NOMO-1 (cell line): ENCODE measurements around the gene PARD3B.
"Not testable (repeated sequence)": the region's sequence is repeated elsewhere in the genome, so short reads cannot be mapped to it uniquely, and the experiment has no call there.

Source experiments
- DNase-seq, 2 experiments: peaks; one replicate each; lab custom pipeline; 2025; ENCODE audit not compliant: unreplicated experiment in 2 of 2; lab: John Stamatoyannopoulos, UW

PARD3B gene

DNA sequence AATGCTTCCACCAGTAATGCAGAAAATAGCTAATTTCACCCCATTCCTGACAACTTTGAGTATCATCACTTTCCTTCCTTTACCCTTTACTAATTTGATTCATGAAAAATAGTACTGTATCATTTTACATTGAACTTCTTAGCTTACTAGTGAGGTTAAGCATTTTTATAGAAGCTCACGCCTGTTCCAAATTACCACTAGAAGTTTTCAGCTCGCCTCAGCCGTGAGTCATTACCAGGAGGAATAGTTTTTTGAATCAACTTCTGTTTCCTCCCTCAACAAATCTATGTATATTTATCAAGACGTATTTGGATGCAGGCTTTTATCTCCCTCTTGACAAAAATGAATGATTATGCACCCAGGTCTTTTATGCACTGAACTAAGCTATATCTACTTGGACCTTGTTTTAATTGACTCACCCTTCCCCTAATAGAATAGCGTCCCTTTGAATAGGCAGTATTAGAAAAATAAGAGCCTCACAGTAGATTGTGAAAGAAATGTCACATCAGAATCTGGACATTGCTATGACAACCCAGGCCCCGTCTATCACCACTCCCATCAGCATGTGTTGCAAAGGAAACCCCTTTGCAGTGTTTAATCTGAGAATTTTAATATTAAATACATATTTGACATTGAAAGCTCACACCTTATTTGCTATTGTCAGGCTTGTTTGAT lies 929.6 kb downstream of the PARD3B start:
- DNase-seq: no peak

DNA sequence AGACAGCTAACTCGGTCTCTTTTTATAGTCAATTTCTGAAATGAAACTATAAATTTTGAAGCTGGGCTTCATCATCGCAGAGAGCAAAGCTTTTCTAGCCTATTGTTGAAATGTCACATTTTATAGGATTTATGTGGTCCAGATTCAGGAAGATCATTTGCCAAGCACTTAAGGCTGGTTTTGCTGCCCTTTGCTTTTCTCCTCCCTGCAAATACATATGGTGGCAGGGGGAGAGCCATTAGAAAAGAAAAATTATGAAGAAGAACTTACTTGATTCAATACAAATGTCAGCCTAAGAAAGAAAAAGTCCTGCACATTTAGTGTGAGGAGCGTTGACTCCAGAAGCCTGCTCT lies 930.1 kb downstream of the PARD3B start:
- no peak for DNase-seq

DNA sequence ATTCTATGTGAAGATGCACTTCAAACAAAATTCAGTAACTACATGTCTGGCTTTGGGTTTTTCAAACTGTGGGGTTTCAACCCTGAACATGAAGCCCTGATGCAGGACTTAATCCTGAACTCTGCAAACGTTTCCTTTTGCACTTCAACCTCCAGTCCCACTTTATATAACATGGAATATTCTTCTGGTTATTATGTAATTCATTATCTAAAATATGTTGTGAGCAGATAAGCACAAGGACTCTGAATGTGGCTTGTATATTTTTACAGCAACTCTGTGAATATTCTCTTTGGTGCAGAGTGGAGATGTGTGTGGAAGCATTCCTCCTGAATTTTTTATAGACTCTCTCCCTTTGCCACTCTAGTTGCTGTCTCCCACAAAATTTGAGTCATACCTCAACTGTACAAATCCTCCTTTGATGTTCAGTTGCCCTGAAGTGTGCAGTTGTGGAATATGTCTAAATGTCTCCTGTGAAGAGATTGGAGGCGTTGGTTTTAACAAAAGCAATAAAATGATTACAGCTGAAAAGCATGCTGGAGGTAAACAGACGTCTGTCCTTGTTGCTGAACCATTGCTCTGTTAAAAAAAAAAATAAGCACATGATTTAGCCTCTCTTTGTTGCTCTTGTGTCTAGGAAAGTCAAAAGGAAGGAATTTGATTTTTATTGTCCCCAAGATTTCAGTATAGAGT lies 931.9 kb downstream of the PARD3B start:
- no peak for DNase-seq

DNA sequence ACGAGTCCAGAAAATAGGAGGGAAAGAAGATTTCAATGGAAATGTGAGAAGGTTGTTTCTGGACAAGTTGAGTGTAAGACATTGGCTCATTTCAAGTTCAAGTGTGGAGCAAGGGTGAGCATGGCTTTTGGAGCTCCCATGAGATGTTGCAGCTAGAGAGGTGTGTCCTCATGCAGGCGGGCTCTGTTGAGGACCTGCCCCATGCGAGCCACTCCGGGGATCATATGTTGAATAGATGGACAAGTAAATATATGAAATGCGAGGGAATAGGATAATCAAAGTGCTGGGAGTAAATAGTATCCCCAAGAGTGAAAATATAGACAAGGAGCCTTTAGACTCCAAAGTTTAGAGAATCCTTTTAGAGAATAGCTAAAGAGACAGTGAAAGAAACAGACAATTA lies 936.6 kb downstream of the PARD3B start:
- DNase-seq: no peak

DNA sequence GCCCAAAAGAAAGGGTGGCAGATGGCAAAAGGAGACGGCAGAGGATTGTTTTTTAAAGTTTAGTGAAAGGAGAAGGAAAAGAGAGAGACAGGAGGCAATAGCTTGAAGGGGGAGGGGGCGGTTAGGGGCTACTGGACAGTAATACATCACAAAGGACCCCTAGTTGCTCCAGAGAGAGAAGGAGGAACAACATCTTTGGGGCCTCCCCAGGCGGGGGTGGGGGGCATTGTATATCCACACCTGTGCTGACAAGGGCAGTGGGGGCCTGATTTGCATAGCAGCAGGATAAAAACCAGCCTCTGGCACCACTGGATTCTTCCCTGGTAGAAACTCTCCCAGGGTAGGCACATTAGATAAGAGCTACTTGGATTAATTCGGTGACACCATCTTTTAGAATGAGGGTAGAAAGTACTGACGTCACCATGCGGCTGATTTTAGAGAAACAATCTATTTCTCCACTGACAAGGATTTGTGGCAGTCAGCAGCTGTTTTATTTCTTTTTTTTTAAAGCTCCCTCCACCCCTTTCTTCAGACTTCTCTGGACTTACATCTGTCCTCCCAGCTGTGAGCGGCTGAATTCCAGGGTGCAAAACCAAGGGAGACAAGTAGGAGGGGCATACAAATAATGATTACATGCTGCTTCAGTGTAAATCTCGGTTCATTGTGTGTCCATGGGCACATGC lies 937.3 kb downstream of the PARD3B start:
- DNase-seq: no peak

DNA sequence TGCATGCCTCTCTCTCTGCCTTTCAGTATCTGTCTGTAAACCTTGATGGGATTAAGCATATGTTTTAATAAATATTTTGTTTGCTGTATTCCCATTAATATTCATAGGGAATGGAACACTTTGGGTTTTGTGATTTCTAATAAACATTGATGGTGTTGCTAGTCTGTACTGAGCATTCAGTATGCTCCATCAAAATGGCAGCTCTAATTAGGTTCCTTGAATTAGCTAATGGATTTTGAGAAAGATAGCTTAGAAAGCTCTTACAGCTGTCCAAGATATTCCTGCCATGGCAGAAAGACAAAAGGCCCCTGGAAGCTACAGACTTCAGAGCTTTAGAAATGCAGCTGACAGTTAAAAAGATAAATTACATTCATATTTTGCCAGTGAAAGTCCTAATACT lies 937.8 kb downstream of the PARD3B start:
- DNase-seq: no peak

DNA sequence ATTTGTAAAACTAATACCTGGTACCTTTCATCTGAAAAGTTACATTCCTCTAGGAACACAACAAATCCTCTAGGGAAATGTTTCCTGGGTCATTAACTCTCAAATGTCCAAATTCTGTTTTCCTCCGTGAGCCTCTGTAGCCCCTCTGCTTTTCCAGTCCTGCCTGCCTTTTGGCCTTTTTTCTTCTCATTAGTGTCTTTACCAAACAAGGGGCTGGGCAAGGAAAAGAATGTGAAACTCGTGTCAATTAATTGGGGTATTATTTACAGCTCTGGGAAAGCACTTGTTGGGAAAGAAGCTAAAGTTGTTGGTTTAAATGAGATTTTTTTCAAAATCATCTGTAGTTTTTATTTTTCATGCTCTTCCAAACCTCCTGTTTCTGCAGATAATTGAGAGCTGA lies 938.9 kb downstream of the PARD3B start:
- no peak for DNase-seq

DNA sequence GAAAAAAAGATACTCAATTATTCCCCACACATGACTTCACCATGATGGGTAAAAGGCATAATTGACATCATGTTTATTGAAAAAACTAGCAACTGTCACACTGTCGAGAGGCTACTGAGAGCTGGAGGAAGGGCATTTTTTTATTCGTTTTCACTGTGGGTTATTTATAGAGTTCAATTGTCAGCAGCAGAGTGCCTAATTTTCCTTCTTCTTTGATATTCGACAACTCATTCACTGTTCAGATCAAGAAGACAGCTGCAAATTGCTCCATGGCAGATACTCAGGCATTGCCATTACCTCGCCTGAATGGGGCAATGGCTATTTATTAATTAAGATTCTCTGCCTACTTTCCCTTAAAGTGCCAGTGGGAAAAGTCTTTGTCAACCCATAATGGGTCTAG lies 939.5 kb downstream of the PARD3B start:
- DNase-seq: no peak

DNA sequence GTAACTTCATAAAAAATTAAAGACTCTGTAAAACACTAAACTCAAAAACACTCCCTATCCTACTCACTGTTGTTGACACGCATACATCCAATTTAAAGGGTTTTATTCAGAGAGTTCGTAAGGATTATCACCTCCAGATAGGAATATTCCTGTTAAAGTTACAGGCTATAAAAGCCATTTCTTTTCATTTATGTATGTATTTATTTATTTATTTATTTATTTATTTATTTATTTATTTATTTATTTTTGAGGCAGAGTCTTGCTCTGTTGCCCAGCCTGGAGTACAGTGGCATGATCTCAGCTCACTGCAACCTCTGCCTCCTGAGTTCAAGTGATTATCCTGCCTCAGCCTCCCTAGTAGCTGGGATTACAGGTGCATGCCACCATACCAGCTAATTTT lies 948.3 kb downstream of the PARD3B start:
- not testable (repeated sequence) for DNase-seq

DNA sequence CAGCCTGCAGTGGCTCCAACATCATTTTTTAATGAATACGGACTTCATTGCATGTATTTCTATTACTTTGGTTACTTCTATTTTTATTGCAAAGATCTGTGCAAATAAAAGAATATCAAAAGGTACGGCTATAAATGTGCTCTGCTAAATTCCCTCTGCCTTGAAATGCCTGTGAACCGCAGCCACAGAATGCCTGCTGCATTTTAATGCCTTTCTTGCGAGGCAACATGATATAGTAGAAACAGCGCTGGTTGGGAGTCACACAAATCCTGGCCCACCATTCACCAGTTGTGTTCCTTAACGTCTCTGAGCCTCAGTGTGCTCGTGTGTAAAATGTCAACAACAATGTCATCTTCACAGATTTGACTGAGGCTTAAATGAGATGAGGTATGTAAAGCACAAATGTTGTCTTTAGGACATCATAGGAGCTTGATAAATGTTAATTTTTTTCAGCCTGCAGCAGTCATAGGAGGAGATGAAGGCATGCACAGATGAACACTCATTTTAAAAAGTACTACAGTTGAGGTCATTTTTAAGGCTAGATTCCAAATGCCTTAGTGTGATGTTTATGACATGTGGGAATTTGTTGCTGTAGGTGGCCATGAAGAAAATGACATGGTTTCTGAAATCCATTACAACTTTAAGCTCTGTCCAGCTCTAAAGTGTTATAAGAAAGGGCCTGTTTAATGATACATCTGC lies 949.4 kb downstream of the PARD3B start:
- no peak for DNase-seq

DNA sequence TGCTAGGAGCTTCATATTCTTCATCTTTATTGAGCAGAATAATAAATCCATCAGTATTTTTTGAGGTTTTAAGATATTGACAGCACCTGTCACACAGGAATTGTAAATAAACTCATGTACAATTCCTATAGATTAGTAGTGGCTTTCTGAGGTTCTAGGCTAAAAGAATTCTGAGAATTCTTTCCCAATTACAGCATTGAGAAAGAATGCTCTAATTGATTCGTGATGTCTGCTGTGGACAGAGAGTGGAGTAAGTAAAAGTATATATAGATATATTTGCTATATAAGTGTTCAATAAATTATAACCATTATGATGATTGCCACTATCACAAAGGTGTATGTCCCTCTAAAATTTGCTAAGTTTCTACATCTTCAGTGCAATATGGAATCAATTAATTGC lies 950.5 kb downstream of the PARD3B start:
- no peak for DNase-seq

DNA sequence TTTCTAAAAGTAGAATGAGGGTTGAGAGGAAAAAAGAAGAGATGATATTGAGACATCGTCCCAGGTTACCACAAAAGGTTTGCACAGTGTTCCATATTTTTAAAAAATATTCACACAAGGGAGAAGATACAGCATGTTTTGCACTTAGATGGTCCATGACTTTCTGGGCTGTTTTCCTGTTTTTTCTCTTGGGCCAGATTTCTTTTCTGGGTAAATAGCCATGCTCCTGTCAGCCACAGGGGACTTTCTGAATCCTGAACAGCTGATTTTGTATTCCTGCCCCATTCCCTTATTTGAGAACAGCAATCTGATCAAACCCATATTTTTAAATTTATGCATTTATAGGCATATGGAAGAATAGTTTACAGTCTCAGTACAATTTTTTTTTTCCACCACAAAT lies 951.1 kb downstream of the PARD3B start:
- DNase-seq: no peak

DNA sequence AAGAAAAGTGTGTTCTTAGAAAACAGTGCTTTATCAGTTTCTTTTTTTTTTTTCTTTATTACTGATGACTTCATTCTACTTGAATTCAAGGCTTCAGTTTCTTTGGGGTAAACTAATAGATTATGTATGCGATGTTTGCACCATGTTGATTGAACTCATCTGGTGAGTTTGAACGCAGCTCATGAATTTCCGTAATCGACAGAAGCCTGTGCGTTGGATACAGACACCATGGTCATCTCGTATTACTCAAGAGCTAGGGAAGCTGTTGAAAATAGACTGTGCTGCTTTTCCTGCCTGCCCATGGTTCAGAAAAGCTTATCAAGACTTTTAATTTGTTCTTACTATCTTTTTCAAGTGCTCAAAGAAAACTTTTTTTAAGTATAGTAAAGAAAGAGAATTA lies 951.5 kb downstream of the PARD3B start:
- no peak for DNase-seq

DNA sequence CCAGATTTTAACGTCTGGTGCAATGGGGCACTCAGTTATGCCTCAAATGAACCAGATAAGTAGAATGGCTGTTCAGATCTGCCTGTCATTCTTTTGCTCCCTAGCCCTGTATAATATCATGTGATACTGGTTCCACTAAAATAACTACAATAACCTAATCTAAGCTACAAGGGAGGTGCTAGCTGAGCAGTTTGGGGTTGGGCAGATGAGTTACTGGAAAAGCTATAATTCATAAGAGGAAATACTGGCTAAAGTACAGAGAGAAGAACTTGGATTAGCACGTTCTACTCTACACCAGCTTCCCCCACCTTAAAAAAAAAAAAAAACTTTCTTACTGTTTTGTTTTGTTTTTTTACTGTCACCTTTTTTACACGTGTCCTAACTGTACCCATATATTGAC lies 953.7 kb downstream of the PARD3B start:
- DNase-seq: no peak

DNA sequence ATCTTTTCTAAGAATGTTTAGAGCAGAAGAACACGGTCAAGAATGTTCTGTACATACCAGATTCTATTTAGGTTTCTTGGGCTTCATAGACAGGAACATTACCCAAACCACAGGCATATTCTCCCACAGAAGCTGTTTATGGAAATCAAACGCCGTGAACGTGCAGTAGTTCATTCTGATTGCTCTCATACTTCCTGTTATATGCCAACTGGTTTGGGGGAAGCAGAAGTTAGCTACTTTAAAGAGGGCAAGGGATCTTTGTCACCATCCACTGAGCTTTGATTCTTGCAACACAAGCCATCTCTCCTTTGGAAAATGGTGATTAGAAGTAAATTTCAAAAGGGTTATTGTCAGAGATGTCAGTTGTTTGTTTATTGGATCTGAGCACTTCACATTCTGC lies 954.8 kb downstream of the PARD3B start:
- peak in 1 of 2 experiments; percentile 40 for DNase-seq

DNA sequence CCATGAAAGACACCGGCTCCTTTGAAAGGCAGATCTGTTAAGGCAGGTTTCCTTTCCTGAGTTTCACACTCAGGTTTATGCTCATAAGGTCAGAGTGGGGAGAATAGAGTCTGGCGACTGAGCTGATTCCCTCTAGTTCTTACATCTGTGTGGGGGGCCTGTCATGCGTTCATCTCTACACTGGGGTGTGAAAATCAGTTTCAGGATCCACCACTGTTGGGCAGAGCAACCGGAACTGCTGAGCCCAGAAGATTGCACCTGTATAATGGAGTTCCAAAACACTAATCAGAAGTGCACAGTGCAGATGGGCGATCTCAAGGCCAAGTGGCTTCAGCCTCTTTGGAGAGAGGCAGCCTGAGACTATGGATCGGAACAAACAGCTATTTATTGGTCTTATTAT lies 955.7 kb downstream of the PARD3B start:
- DNase-seq: no peak

DNA sequence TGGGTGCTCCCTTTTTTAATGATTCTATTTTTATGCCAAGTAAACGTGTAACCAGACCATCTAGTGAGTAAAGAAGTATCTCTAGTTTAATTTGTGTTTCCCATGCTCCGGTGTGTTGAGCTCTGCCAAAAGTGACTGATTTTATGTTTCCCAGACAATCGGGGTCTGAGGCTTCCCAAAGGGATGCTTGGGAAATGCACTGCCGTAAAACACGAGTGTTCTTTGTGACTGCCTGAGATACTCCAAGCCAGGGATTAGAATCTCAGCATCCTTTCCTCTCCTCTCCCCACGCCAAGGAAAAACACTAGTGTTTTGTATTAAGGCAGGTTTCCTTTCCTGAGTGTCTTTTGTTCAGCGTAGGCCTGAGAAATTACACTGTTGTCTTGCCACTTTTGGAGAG lies 956.6 kb downstream of the PARD3B start:
- DNase-seq: no peak

DNA sequence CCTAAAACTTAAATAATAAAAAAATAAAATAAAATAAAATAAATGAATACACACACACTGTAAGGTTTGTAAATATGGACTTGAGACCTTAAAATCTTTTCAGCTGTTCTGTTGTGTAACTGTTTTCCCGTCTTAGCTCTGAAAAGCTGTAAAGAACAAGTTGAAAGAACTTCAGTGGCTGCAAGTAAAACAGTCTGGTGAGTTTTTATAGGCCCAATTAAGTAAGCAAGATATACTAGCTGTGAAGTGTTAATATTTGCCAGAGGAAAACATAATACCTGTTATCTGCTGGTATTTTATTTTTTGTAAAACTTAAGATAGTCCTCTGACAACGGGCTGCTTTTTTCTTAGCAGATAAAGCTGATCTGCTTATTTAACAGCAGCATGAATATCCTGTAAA lies 960.1 kb downstream of the PARD3B start:
- no peak for DNase-seq

DNA sequence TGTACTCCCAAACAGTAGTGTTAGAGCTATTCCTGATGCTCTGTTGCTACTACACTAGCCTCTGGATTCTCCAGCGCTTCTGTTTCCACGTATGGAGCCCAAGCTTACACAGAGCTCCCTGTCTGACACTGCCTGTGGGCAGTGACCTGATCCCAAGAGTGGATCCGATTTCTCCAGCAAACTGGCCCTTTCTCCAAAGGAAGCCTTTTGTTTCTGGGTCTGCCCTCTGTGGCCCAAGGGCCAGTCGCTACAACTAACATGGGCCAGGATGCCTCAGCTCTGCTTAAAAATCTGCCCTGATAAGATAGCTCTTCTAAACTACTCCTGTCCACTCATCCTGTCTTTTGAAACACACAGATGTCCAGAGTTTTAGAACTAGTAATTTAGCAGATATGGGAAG lies 964.4 kb downstream of the PARD3B start:
- no peak for DNase-seq

DNA sequence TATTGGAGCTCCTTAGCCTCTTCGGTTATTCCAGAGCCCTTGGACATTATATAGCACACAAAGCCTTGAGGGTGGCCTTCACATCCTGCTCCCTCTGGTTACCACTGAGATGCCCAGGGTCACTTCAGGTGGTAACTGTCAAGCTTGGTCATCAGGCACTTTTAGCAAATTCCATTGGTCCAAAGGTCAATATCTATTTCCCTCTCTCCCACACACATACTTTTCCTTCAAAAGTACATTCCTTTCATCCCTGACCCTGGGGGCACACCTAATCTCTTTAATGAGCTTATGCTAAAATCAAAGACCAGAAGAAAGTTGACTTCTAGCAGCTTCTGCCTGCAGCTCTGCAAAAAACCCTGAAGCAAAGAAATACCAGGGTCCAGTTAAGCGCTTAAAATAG lies 965.1 kb downstream of the PARD3B start:
- no peak for DNase-seq

DNA sequence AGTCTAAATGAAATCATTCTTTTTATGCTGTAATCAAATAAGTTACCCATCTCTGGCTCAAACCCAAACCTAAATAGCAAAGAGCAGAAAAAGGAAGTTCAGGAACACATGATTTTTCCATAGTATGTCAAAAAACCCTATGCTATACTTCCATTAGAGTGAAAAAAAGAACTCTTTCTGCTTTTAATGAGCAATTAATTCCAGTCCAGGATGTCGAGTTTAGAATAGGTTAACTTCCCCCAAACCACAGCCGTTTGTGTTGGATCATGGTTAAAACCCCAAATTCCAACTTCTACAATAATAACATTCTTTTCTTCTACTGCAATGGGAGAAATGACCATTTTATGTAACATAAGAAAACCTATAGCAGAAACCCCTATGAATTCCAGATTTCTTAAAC lies 965.9 kb downstream of the PARD3B start:
- DNase-seq: no peak

DNA sequence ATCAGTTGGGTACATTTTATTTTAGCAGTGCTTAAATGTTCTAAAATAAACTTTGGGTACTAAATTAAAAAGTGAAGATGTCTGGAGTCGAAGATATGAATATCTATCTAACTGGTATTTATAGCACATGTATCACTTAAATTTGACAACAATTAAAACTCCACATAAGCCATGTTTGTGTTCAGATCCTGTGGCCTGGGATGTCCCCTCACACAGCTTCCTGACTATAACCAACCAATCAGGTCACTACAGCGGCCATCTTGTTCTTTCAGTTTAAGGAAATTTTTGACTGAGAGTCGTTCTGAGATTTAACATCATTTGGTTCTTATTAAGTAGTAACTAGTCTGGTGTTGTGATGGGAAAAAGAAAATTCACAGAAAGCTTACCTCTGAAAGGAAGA lies 966.4 kb downstream of the PARD3B start:
- DNase-seq: no peak
